ENCODE results near the gene SLC41A1.

DNA sequence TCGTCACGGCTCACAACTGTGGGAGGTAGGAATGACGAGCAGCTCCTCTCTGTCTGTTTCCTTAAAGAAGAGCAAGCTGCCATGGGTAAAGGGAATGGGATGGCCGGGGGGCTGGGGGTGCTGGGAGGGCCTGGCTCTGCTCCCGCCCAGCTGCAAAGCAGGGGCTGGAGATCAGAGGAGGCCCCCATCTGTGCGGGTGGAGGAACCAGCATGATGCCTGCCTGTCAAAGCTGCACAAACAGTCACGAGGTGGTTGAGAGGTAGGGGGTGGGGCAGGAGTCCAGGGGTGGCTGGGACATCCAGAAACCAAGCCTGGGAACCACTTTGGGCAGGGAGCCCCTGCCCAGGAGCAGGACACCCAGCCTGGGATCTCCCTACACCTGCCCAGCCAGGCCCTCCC is 12.6 kb downstream of the SLC41A1 start:
- no peak for TF ChIP-seq EZH2 (IDR thresholded peaks at IDR 0.05; ENCODE audit: borderline replicate concordance, low read length)
- TF ChIP-seq, protein P1, sequence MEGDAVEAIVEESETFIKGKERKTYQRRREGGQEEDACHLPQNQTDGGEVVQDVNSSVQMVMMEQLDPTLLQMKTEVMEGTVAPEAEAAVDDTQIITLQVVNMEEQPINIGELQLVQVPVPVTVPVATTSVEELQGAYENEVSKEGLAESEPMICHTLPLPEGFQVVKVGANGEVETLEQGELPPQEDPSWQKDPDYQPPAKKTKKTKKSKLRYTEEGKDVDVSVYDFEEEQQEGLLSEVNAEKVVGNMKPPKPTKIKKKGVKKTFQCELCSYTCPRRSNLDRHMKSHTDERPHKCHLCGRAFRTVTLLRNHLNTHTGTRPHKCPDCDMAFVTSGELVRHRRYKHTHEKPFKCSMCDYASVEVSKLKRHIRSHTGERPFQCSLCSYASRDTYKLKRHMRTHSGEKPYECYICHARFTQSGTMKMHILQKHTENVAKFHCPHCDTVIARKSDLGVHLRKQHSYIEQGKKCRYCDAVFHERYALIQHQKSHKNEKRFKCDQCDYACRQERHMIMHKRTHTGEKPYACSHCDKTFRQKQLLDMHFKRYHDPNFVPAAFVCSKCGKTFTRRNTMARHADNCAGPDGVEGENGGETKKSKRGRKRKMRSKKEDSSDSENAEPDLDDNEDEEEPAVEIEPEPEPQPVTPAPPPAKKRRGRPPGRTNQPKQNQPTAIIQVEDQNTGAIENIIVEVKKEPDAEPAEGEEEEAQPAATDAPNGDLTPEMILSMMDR (conservative IDR thresholded peaks at IDR 0.05 in 1 of 2, IDR thresholded peaks at IDR 0.05 in 1 of 2; ENCODE audit: extremely low read depth in 1 of 2, insufficient read depth in 1 of 2, low read depth in 1 of 2, low read length in 2 of 2), result no peak

Measured in mammary epithelial cell (primary cell).